HepG2 (cell line): ENCODE data around the gene PRDM7. TPM values are rescaled to one million over a fixed set of nuclear protein-coding genes. Genes with fewer than 3 reads are reported as not detected.

ENCODE experiments used
- ATF7-NPFF ChIP-seq: sonication (generic); formaldehyde crosslinking; IDR thresholded peaks from 2 replicates; pipeline ENCODE4 v1.8.1; 2023; ENCODE audit warnings: mild to moderate bottlenecking, low read depth, missing genetic modification reagents, moderate library complexity
- CEBPZ ChIP-seq: IDR thresholded peaks from 2 replicates; pipeline ENCODE4 v1.6.1; 2012; ENCODE audit warnings: low read length, improper control_type of control experiment
- EED ChIP-seq: sonication (generic); formaldehyde crosslinking; IDR thresholded peaks from 2 replicates; pipeline ENCODE4 v1.5.0; 2020; ENCODE audit warnings: mild to moderate bottlenecking, missing genetic modification reagents
- ETS1 ChIP-seq: sonication (generic); formaldehyde crosslinking; IDR thresholded peaks from 2 replicates; pipeline ENCODE4 v1.4.0; 2020; ENCODE audit warnings: missing genetic modification reagents
- HOXA5 ChIP-seq: sonication (generic); formaldehyde crosslinking; IDR thresholded peaks from 2 replicates; pipeline ENCODE4 v1.4.0; 2020; ENCODE audit warnings: missing genetic modification reagents
- IKZF4 ChIP-seq: sonication (generic); formaldehyde crosslinking; IDR thresholded peaks from 2 replicates; pipeline ENCODE4 v1.5.1; 2020; ENCODE audit warnings: borderline replicate concordance, mild to moderate bottlenecking, low read depth, missing genetic modification reagents; ENCODE audit errors: not compliant biosample characterization
- LCORL ChIP-seq, 2 experiments: fragments of 450-650 bp in 1 of 2; sonication (generic) in 1 of 2; formaldehyde crosslinking in 1 of 2; IDR thresholded peaks; 2 replicates each; pipeline versions ENCODE4 v1.5.0 to v1.6.1; 2017 to 2020; ENCODE audit warnings: antibody characterized with exemption in 1 of 2, missing genetic modification reagents in 1 of 2
- NFE2L2 ChIP-seq: fragments of 150-350 bp; IDR thresholded peaks from 2 replicates; pipeline ENCODE4 v1.6.1; 2014; ENCODE audit warnings: low read length
- PRMT3 ChIP-seq: sonication (generic); formaldehyde crosslinking; IDR thresholded peaks from 2 replicates; pipeline ENCODE4 v1.8.1; 2022; ENCODE audit warnings: low read depth, mild to moderate bottlenecking, moderate library complexity, missing genetic modification reagents, borderline replicate concordance
- RARG ChIP-seq: sonication (generic); formaldehyde crosslinking; IDR thresholded peaks from 2 replicates; pipeline ENCODE4 v1.4.0; 2020; ENCODE audit warnings: low read depth, mild to moderate bottlenecking, missing genetic modification reagents
- SKI ChIP-seq: fragments of 450-650 bp; IDR thresholded peaks from one replicate; pipeline ENCODE4 v1.6.1; 2018; ENCODE audit warnings: mild to moderate bottlenecking; ENCODE audit not compliant: partially characterized antibody
- SOX13 ChIP-seq, 3 experiments: fragments of 450-650 bp in 1 of 3; sonication (generic) in 1 of 3; formaldehyde crosslinking in 1 of 3; IDR thresholded peaks in 2 of 3; conservative IDR thresholded peaks in 1 of 3; 2 replicates each; pipeline versions ENCODE4 v1.5.0 to v1.6.1; 2016 to 2020; ENCODE audit warnings: antibody characterized with exemption in 1 of 3, mild to moderate bottlenecking in 1 of 3, missing compliant biosample characterization in 1 of 3, missing genetic modification reagents in 1 of 3, moderate library complexity in 1 of 3
- SP5 ChIP-seq: IDR thresholded peaks from 2 replicates; pipeline ENCODE4 v1.6.1; 2016; ENCODE audit warnings: low read depth, borderline replicate concordance
- ZNF12 ChIP-seq: sonication (generic); formaldehyde crosslinking; IDR thresholded peaks from 2 replicates; pipeline ENCODE4 v1.5.0; 2020; ENCODE audit warnings: missing genetic modification reagents
- ZNF124 ChIP-seq: sonication (generic); formaldehyde crosslinking; IDR thresholded peaks from 2 replicates; pipeline ENCODE4 v1.4.0; 2020; ENCODE audit warnings: missing genetic modification reagents
- ZNF7 ChIP-seq: IDR thresholded peaks from 2 replicates; pipeline ENCODE4 v1.6.1; 2016; ENCODE audit warnings: missing biosample characterization, missing genetic modification reagents
- ZNF710 ChIP-seq: sonication (generic); formaldehyde crosslinking; IDR thresholded peaks from 2 replicates; pipeline ENCODE4 v1.5.0; 2020; ENCODE audit warnings: mild to moderate bottlenecking, missing genetic modification reagents, borderline replicate concordance
- ZNF879 ChIP-seq: sonication (generic); formaldehyde crosslinking; IDR thresholded peaks from 2 replicates; pipeline ENCODE4 v1.8.1; 2023; ENCODE audit warnings: missing genetic modification reagents
- polyA plus RNA-seq, 8 experiments: library from polyadenylated mRNA; depleted of rRNA in 3 of 8; stranded (reverse) in 7 of 8; unstranded in 1 of 8; fragments of >200 nt; fragmentation: Illumina TruSeq in 4 of 8; extraction: Trizol in 4 of 8; gene quantifications; 2 replicates each; pipeline versions ENCODE4 v1.2.1 to v1.2.3, GENCODE V29; 2011 to 2016; ENCODE audit warnings: low read depth in 4 of 8, missing spikeins in 1 of 8, mixed read lengths in 1 of 8; ENCODE audit not compliant: insufficient read depth in 1 of 8
- total RNA-seq, 5 experiments: library from RNA; depleted of rRNA; stranded (reverse); fragments of >200 nt; fragmentation: Illumina TruSeq; extraction: Trizol; gene quantifications; 2 replicates each; pipeline ENCODE4 v1.2.3, GENCODE V29; 2016; ENCODE audit warnings: low read depth in 1 of 5

PRDM7 gene
- total and polyA plus RNA-seq, 2 of the 13 experiments (the other 11 are each of a cell fraction or from before 2014, with no cell fraction given): not detected

- TF ChIP-seq CEBPZ (no peak), LCORL (IDR thresholded peaks at IDR 0.05) (no peak), LCORL (CRISPR knock-in tag; IDR thresholded peaks at IDR 0.05) (peak; percentile 70), ATF7-NPFF (no peak), ETS1 (peak; percentile 44; the same call in 1 of the 2 replicates), SKI (no peak), EED (CRISPR knock-in tag) (peak; percentile 92; the same call in 1 of the 2 replicates), ZNF124 (CRISPR knock-in tag) (no peak), ZNF710 (peak; percentile 53; the same call in 1 of the 2 replicates), IKZF4 (no peak), ZNF12 (CRISPR knock-in tag) (no peak), HOXA5 (CRISPR knock-in tag) (peak; percentile 89), ZNF879 (CRISPR knock-in tag) (no peak), RARG (CRISPR knock-in tag) (no peak), ZNF7 (CRISPR knock-in tag) (no peak), SP5 (CRISPR knock-in tag) (peak; percentile 79), NFE2L2 (no peak), PRMT3 (0 out of 2 replicates have a peak, but pooled peaks have one; percentile 34), SOX13 (IDR thresholded peaks at IDR 0.05) (no peak), SOX13 (CRISPR knock-in tag; conservative IDR thresholded peaks at IDR 0.05 in 1 of 2, IDR thresholded peaks at IDR 0.05 in 1 of 2) (0 out of 4 replicates have a peak, but pooled peaks of 1 of the 2 experiments have one; percentile 23)
Measured at GRCh38 chr16:90046971-90047713, 30.0 kb downstream of the PRDM7 start (continued).
